SHP77 treated with DMSO at 0.1 percent for 48 hours (cell line): Measurements from ENCODE around the gene FOXK1.
"Not testable (repeated sequence)": the region's sequence is repeated elsewhere in the genome, so short reads cannot be mapped to it uniquely, and the experiment has no call there.

Experiments
- DNase-seq: peaks from one replicate; lab custom pipeline; 2025; lab: John Stamatoyannopoulos, UW

The FOXK1 gene

DNA sequence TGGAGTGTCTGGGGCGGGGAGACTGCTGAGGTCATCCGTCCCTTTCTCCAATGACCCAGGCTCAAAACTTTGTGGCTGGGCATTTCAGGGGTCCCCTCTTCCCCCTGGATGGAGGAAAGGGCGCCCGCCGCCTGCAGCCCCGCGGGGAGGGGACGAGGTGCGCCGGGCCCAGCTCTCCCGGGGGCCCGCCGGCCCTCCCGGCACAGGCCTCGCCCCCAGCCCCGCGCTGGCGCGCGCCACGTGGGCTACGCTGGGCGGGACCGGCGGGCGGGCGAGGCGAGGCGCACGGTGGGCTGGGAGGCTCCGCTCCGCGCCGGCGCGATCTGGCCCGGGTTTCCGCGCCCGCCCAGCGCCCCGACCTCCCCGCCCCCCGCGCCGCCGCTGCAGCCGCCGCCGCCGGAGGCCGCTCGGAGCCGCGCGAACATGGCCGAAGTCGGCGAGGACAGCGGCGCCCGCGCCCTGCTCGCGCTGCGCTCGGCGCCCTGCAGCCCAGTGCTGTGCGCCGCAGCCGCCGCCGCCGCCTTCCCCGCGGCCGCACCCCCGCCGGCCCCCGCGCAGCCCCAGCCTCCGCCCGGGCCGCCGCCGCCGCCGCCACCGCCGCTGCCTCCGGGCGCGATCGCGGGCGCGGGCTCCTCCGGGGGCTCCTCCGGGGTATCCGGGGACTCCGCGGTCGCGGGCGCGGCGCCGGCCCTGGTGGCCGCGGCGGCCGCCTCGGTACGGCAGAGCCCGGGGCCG lies at the start of gene FOXK1:
TSS of gene FOXK1 (plus strand) at position 410 of the 735 bp plus-strand sequence. CDS start at position 424, 14 bp downstream.
- peak; percentile 41 for DNase-seq

DNA sequence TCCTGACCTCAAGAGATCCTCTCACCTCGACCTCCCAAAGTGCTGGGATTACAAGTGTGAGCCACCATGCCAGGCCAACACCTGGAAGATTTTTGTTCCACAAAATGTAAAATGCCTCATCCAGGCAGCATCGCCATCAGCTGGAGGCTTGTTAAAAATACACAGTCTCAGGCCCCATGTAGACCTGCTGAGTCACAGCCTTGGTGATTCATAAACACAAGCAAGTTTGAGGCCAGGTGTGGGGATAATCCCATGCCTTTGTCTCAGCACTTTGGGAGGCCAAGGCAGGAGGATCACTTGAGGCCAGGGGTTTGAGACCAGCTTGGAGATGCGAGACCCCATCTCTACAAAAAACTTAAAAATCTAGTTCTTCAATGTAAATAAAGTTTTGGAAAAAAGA lies 49.1 kb upstream of the FOXK1 start:
- DNase-seq = no peak

DNA sequence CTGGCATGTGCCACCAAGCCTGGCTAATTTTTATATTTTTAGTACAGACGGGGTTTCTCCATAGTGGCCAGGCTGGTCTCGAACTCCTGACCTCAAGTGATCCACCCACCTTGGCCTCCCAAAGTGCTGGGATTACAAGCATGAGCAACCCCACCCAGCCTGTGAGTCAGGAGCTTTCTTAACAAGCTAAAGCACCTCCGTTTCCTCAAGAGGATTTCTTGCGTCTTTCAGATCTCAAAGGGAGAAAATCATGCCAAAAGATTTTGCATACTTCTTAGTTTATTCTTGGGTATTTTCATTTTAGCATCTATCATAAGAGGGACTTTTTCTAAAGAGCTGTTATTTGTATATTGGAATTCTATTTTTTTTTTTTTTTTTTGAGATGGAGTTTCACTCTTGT lies 47.9 kb upstream of the FOXK1 start:
- DNase-seq = no peak

DNA sequence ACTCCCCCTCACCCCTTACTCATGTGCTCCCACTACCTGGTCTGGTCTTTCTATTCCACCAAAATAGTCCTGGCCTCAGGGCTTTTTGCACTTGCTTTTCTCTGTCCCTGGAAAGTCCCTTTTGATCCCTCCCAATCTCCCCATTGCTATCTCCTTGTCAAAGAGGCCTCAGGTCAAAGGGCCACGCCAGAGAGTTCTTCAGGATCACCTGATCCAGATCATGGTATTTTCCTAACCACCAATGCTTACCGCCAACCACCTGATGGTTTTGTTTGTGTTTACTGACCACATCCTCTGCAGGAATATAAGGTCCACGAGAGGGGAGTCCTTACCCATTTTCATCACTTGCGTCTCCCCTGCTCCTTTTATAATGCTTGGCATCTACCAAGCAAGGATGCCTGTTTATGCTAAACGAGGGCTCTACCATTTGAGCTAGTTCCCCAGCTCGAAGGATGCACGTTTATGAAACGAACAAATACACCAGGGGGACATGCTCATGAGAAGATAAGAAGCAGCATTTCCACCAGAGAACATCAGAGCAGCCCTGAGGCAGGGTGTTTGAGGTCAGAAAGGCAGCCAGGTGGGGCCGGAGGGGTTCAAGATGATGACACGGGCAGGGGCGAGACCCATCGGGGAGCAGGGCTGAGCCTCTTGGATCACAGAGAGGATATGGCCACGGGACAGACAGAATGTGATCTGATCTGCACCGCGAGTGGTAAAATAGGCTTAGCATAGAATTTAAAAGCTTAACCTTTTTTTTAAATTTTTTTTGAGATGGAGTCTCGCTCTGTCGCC lies 43.1 kb upstream of the FOXK1 start:
- DNase-seq = no peak

DNA sequence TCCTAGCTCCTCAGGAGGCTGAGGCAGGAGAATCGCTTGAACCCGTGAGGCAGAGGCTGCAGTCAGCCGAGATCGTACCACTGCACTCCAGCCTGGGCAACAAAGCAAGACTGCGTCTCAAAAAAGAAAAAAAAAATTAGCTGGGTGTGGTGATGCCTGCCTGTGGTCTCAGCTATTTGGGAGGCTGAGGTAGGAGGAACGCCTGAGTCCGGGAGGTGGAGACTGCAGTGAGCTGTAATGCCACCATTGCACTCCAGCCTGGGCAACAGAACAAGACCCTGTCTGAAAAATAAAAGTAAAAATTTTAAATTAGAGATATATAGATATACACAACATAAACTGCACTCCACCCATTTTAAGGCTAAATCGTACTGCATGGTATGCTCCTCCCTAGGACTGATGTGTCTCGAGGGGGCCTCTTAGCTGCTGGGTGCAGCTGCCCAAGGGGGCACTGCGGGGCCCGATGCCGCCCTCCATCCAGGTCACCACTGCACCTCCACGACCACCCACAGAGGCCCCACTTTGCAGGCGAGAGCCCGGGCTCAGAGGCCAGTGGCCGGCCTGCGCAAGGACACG lies 40.9 kb upstream of the FOXK1 start:
- DNase-seq = no peak

DNA sequence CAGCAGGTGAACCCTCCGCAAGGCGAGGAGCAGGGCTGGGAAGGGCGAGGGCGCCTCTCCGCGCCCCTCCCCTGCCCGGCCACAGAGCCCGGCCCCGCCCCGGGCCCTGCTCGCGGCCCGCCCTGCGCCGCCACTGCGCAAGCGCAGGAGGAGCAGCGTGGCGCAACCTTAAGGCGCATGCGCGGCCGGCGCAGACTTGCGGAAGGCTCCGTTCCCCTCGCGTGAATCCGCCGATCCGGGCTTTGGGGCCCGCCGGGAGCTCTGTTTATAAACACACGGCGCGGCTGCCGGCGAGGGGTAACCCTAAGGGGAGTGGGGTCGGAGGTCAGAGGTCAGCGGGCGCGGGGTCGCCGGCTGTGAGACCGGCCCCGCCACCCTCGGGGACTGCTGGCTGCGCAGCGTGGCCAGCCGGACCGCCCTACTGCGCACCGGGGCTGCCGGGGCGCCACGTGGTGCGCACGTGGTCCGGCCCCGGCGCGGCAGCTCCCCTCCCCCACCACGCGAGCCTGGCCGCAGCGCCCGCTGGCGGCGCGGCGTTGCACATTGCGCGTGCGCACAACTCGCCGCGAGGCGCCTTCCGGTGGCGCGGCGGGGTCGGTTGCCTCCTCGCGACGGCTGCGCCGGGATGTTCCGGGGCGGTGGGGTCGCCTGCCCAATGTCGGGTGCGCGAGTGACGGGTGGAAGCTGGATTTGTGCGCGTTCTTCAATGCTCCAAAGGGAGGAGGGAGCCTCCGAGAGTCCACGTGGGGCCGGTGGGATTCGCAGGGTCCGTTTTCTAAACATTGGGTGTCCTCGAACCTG lies 40.2 kb upstream of the FOXK1 start:
- peak; percentile 91 for DNase-seq

DNA sequence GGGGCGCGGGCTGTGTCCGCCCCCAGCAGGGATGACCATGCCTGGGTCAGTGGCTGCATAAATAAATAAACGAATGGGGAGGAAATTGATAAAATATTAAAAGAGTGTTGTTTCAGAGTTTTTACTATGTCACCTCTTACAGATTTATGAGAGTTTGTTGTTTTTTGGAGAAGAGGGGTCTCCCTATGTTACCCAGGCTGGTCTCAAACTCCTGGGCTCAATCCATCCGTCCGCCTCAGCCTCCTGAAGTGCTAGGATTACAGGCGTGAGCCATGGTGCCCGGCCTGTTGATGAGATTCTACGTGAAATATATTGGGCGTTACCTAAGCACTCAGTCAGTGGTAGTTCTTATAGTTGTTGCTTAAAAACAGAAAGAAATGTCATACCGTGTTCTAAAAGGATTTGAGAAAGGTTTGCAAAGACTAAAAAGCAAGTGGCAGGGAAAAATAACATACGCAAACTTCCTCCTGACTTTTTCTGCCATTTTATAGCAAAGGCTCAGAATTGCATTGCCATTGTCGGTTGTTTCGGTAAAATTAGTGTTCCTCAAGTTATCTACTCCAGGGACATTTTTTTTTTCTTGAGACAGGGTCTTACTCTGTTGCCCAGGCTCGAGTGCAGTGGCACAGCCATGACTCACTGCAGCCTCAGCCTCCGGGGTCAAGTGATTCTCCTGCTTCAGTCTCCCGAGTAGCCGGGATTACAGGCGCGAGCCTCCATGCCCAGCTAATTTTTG lies 39.5 kb upstream of the FOXK1 start:
- no peak for DNase-seq

DNA sequence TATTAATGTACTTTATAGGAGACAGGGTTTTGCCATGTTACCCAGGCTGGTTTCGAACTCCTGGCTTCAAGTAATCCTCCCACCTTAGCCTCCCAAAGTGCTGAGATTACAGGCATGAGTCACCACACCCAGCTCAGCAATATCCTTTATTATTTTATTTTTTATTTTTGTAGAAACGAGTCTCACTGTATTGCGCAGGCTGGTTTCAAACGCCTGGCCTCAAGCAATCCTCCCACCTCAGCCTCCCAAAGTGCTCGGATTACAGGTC lies 39.0 kb upstream of the FOXK1 start:
- DNase-seq = not testable (repeated sequence)

DNA sequence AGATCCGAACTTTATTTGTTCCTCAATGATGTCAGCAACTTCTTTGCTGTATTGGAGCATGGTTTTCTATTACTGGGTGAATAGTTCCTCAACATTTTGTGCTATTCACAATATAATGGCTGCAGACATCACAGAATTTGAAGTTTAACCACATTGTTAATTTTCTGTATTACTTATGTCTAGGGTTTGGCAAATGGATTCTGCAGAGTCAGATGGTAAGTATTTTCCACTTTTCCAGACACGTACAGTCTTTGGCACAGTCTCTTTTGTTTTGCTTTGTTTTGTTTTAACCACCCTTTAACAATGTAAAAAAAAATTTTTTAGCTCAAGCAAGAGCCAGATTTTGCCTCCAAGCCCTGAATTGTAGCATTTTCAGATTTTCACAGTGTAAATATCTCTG lies 36.8 kb upstream of the FOXK1 start:
- no peak for DNase-seq

DNA sequence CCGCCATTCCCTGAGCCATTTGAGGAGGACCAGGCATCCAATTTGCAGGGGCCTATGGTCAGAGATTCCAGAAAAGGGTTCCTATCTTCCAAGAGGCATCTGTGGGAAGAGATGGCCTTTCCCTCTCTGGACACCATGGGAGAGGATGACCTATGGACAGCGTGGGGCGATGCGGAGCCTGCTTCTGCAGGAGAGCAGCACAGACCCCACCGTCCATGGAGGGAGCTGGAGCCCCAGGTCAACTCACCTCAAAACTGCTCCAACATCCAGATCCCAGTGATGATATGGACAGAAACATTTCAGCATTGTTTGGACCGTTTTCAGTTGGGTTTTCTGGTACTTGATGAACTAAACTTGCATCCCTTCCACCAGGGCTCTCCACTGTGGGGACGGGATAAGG lies 34.0 kb upstream of the FOXK1 start:
- no peak for DNase-seq

DNA sequence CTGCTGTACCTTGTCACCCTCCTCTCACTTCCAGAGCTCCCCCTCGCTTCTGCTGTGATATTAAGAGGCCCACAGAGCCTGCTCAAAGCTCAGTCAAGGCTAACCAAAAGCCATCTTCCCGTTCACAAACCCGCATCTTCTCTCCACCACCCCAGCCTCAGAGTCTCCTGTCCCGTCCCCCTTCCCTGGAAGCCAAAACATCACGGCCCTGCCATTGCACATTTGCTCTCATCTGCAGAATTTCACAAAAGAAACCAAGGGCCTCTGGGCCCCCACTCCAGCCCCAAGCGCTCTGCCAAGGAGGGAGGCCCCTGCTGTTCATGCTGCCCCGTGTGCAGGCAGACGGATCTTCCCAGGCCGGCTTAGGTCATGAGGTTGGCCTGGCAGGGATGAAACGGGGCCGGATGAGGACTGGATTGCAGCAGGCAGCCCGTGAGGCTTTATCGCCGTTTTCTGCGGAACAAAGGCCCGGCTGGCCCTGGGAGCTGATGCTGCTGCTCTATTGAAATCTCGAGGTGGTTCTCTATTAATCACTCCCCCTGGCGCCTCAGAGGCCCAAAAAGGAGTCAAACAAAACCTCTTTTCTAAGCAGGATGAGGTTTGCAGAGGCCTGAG lies 31.6 kb upstream of the FOXK1 start:
- DNase-seq = no peak

DNA sequence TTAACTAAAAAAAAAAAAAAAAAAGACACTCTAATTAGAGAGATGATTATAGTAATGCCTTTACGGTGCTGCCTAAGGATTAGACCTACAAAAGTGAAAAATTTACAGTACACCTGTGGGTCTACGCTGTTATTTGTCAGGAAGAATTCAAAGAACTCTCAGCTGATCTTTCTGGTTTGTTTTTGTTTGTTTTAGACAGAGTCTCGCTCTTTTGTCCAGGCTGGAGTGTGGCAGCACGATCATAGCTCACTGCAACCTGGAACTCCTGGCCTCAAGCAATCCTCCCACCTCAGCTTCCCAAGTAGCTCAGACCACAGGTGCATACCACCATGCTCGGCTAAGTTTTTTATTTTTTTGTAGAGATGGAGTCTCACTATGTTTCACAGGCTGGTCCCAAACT lies 28.3 kb upstream of the FOXK1 start:
- no peak for DNase-seq

DNA sequence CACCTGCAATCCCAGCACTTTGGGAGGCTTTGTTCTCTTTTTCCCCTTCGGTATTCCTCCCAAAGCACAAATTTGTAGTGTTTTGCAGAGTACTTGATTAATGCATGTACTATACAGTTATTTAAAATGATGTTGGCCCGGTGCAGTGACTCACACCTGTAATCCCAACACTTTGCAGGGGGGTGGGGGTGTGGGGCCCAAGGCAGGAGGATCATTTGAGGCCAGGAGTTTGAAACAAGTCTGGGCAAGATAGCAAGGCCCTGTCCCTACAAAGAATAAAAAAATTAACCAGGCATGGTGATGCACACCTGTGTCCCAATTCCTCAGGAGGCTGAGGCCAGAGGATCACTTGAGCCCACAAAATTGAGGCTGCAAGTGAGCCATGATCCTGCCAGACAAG lies 26.8 kb upstream of the FOXK1 start:
- no peak for DNase-seq

DNA sequence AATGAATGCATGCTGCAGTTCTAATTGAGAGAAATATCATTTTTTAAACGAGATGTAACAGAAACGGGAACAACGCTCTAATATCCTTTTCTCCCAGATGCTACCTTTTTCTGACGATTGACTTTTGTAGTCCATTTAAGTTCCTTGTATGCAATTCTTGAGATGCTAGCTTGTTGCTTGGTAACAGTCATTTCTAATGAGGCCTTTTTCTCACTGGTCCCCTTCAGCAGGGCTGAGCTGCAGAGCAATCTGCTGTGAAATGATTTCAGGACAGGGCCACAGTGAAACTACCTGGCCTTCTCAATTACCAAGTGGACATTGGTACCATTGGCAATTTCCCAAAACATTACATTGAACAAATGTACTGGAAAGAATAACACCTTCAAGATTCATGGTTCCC lies 26.2 kb upstream of the FOXK1 start:
- no peak for DNase-seq

DNA sequence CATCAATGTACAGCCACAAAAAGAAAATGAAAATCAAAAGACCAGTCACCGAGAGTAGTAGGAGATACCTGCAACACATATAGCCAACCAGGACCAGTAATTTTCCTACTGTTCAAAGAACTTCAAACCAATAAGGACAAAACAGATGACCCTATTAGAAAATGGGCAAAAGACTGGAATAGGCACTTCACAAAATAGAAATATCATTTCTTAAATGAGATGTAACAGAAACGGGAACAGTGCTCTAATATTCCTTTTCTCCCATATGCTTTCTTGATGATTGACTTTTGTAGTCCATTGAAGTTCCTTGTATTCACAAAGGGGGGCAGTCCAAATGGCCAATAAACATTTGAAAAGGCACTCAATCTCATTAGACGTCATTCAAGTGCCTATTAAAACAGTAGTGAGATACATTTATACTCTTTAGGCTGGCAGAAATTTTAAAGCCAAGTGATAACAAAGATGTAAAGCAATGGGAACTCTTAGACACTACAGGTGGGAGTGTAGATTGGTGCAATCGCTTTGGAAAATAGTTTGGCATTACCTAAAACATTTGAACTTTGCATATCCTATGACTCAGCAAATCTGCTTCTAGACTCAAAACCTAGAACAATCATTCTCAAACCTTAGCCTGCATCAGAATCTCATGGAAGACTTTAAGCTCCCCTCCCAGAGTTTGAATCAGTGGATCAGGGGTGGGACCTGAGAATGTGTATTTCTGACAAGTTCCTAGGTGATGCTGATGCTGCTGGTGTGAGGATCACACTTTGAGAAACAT lies 24.3 kb upstream of the FOXK1 start:
- no peak for DNase-seq

DNA sequence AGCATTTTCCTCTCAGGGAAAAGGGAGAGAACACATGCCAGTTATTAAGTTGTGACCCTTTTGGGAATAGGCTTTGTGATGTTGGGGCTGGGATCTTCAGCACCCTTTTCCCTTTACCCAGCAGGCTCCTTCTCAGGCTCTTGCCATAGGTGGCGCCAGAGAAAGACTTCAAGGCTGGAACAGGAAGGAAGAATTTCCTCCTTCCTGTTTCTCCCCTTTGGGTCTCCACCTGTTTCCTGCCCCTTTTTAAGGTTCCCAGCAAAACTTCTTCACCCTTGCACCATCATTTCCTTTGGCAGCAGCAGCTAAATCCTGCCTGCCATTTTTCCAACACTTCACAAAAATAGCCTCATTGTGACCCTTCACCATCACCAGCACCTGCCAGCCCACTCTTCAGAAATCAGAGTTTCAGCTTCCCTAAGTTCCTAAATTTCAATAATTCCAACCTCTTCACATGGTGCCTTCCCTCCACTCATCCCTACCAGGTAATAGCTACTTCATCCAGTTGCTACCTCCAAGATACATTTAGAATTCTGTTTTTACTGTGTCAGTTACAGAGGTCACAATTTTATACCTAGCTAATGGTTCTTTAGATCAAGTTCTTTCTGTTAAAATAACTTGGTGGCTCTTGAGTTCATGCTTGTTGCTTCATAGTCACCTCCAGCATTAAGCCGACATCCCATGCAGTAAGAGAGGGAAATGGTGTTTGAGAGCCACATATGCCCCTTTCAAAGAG lies 22.4 kb upstream of the FOXK1 start:
- no peak for DNase-seq

DNA sequence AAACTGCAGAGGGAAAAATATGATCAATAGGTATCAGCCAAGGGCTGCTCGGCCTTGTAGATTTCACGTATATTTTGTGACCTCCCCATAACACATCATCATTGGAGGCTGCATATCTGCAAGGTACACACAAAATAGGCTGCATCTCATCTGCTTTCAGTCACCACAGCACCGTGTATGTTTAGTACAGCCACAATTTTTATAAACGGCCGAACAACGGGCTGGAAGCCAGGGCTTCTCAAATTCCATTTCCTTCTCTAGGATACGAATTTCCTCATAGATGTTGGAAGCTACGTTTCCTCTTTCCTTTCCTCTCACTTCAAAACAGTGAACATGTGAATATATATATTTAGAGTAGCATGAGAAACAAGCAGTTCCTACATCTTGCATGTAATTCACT lies 20.2 kb upstream of the FOXK1 start:
- no peak for DNase-seq

DNA sequence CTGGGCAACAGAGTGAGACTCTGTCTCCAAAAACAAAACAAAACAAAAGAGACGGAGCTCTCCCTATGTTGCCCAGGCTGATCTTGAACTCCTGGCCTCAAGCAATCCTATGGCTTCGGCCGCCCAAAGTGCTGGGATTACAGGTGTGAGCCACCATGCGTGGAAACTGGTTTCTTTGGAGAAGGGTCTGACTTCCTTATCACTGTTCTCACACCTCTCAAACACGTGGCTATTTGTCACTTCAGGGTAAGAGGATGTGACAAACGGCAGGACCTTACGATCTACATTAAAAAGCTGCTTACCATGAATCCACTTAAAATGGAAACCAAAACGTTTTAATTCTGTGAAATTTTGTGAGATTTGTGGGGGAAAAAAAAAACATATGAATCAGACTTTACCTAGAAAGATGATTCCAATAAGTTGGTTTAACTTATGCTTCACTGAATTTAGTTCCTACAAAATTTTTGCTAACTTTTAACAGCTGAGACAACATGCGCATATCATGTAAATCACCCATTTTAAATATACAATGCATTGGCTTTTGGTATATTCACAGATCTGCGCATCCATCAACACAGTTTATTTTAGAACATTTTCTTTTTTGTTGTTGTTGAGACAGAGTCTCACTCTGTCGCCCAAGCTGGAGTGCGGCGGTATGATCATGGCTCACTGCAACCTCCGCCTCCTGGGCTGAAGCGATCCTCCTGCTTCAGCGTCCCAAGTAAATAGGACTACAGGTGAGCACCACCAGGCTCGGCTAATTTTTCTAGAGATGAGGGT lies 18.7 kb upstream of the FOXK1 start:
- DNase-seq = no peak

DNA sequence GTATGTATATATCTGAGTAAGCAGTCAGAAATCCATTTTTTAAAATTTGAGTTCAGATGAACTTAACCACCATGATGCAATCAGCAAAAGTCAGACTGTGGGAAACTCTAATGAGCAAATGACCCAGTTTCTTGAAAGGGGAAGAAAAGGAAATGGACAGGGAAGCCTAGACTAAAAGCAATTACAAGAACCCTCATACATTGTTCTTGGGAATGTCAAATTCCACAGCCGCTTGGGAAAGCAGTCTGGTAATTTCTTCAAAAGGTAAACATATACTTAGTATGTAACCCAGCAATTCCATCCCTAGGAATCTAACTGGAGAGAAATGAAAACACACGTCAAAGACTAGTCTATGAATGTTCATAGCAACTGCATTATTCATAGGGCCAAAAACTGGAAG lies 16.4 kb upstream of the FOXK1 start:
- DNase-seq = no peak
